Liver (tissue), 9 donors: ENCODE data around the gene PRAF2. TPM values are rescaled to one million over a fixed set of nuclear protein-coding genes. Genes with fewer than 3 reads are reported as not detected.

Experiments
- DNase-seq: peaks from one replicate; pipeline ENCODE4 v3.0.0-alpha.2; 2017; ENCODE audit warnings: low spot score
- H3K27ac ChIP-seq, 2 donors: one replicate each; pipeline ENCODE4 v1.7.0; 2013; ENCODE audit warnings: inconsistent platforms in 2 of 2, low read length in 2 of 2, control low read depth in 1 of 2, low read depth in 1 of 2, mild to moderate bottlenecking in 1 of 2
- H3K27me3 ChIP-seq, 4 donors: one replicate each; pipeline versions ENCODE4 v1.6.1 to v1.7.0; 2013; ENCODE audit warnings: low read length in 3 of 4, inconsistent platforms in 1 of 4, mild to moderate bottlenecking in 1 of 4, moderate library complexity in 1 of 4; ENCODE audit not compliant: control insufficient read depth in 4 of 4, insufficient read depth in 4 of 4
- H3K36me3 ChIP-seq, 4 donors: one replicate each; pipeline versions ENCODE4 v1.6.1 to v1.7.0; 2013; ENCODE audit warnings: low read length in 3 of 4, mild to moderate bottlenecking in 3 of 4, low read depth in 1 of 4, moderate library complexity in 1 of 4; ENCODE audit not compliant: control insufficient read depth in 4 of 4, insufficient read depth in 3 of 4
- H3K4me1 ChIP-seq, 4 donors: one replicate each; pipeline versions ENCODE4 v1.6.1 to v1.7.0; 2013; ENCODE audit warnings: low read length in 3 of 4, mild to moderate bottlenecking in 3 of 4, moderate library complexity in 1 of 4; ENCODE audit not compliant: control insufficient read depth in 4 of 4, insufficient read depth in 4 of 4
- H3K4me3 ChIP-seq, 3 donors: one replicate each; pipeline versions ENCODE4 v1.6.1 to v1.7.0; 2013; ENCODE audit warnings: low read length in 3 of 3, control low read depth in 1 of 3, low read depth in 1 of 3, mild to moderate bottlenecking in 1 of 3
- H3K9ac ChIP-seq, 2 donors: one replicate each; pipeline ENCODE4 v1.7.0; 2013; ENCODE audit warnings: low read length in 2 of 2, mild to moderate bottlenecking in 2 of 2, moderate library complexity in 2 of 2, control low read depth in 1 of 2, low read depth in 1 of 2
- H3K9me3 ChIP-seq, 4 donors: one replicate each; pipeline versions ENCODE4 v1.6.1 to v1.7.0; 2013; ENCODE audit warnings: low read length in 3 of 4; ENCODE audit not compliant: control insufficient read depth in 4 of 4
- EGR1 ChIP-seq, 2 donors: IDR thresholded peaks; 2 replicates each; pipeline ENCODE4 v1.6.1; 2016 to 2018; ENCODE audit warnings: antibody characterized with exemption in 2 of 2, low read depth in 2 of 2
- FOXA1 ChIP-seq: IDR thresholded peaks from 2 replicates; pipeline ENCODE4 v1.6.1; 2016; ENCODE audit warnings: antibody characterized with exemption
- FOXA2 ChIP-seq: IDR thresholded peaks from 2 replicates; pipeline ENCODE4 v1.6.1; 2016; ENCODE audit warnings: antibody characterized with exemption
- GABPA ChIP-seq, 2 donors: IDR thresholded peaks in 1 of 2; conservative IDR thresholded peaks in 1 of 2; 2 replicates each; pipeline ENCODE4 v1.6.1; 2016; ENCODE audit warnings: antibody characterized with exemption in 2 of 2, mild to moderate bottlenecking in 1 of 2, moderate library complexity in 1 of 2
- HNF4A ChIP-seq, 2 donors: conservative IDR thresholded peaks; 2 replicates each; pipeline ENCODE4 v1.6.1; 2016; ENCODE audit warnings: antibody characterized with exemption in 2 of 2, mild to moderate bottlenecking in 2 of 2
- HNF4G ChIP-seq: IDR thresholded peaks from 2 replicates; pipeline ENCODE4 v1.6.1; 2016; ENCODE audit warnings: antibody characterized with exemption
- JUND ChIP-seq, 2 donors: IDR thresholded peaks; 2 replicates each; pipeline ENCODE4 v1.6.1; 2016; ENCODE audit warnings: antibody characterized with exemption in 2 of 2
- NR2F2 ChIP-seq: IDR thresholded peaks from 2 replicates; pipeline ENCODE4 v1.6.1; 2016; ENCODE audit warnings: antibody characterized with exemption
- RAD21 ChIP-seq, 2 donors: IDR thresholded peaks; 2 replicates each; pipeline ENCODE4 v1.6.1; 2016; ENCODE audit warnings: antibody characterized with exemption in 2 of 2, mild to moderate bottlenecking in 2 of 2
- RXRA ChIP-seq, 2 donors: IDR thresholded peaks; 2 replicates each; pipeline ENCODE4 v1.6.1; 2017 to 2018; ENCODE audit warnings: antibody characterized with exemption in 2 of 2, mild to moderate bottlenecking in 1 of 2
- SP1 ChIP-seq: IDR thresholded peaks from 2 replicates; pipeline ENCODE4 v1.6.1; 2018; ENCODE audit warnings: antibody characterized with exemption, mild to moderate bottlenecking
- YY1 ChIP-seq: IDR thresholded peaks from 2 replicates; pipeline ENCODE4 v1.6.1; 2016; ENCODE audit warnings: antibody characterized with exemption, mild to moderate bottlenecking
- WGBS: extraction: QIAGEN DNeasy Blood & Tissue Kit; methylation state at CpG from one replicate; pipeline ENCODE4 v1.1.7; 2013; 5-methylcytosine and 5-hydroxymethylcytosine counted together
- polyA plus RNA-seq, 2 donors: library from polyadenylated mRNA; stranded (reverse) in 1 of 2; unstranded in 1 of 2; fragments of 200-250 nt in 1 of 2; fragments of >200 nt in 1 of 2; fragmentation: Nextera tagmentation in 1 of 2; extraction: Ambion mirVana in 1 of 2; gene quantifications; one replicate each; pipeline versions ENCODE4 v1.2.1 to v1.2.3, GENCODE V29; 2013 to 2015
- total RNA-seq, 2 donors: library from RNA; depleted of rRNA; stranded (reverse); fragments of >200 nt; gene quantifications; one replicate each; pipeline ENCODE4 v1.2.3, GENCODE V29; 2014
- TF ChIP-seq, protein P1 (sequence below): fragments of 150-350 bp; IDR thresholded peaks from 2 replicates; pipeline ENCODE4 v1.5.1; 2017; ENCODE audit warnings: improper control_type of control experiment, low read depth, low read length; ENCODE audit not compliant: missing input control
- TF ChIP-seq, protein P2 (sequence below): IDR thresholded peaks from 2 replicates; pipeline ENCODE4 v1.6.1; 2016; ENCODE audit warnings: antibody characterized with exemption
- TF ChIP-seq, protein P3 (sequence below): IDR thresholded peaks from 2 replicates; pipeline ENCODE4 v1.6.1; 2016; ENCODE audit warnings: antibody characterized with exemption
- TF ChIP-seq, protein P4 (sequence below): IDR thresholded peaks from 2 replicates; pipeline ENCODE4 v1.6.1; 2016; ENCODE audit warnings: antibody characterized with exemption, mild to moderate bottlenecking
- TF ChIP-seq, protein P5 (sequence below): IDR thresholded peaks from 2 replicates; pipeline ENCODE4 v1.6.1; 2016; ENCODE audit warnings: antibody characterized with exemption
- donor health status: healthy.
- donor health status: healthy.
- donor health status: healthy.
- donor health status: healthy.
- donor health status: healthy.

Gene PRAF2
- total and polyA plus RNA-seq, 4 donors, result 1.4 to 8.2 (median 3.9) TPM

DNA sequence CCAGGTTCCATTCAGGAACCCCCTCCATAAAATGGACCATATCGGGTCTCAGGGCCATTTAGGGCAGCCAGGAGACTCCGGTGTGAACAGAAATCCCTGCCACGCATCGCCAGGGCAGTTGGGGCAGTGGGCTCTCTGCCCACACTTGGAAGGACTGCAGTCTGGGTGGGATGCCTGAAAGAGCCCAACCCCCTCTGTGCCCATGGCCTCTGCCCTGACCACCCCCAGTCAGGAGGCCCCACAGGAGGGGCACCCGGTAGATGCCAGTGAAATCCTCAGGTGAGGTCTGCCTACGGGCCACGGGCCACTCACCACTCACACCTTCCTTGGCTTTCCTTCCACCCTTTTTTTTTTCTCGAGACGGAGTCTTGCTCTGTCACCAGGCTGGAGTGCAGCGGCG is 4.8 kb downstream of the PRAF2 start:
- Histone ChIP-seq H3K4me1 (peaks cover 0 to 17% (median 8%) of the 10 kb centered on the region in 4 donors), H3K27me3 (no peaks in the 10 kb centered on the region), H3K36me3 (peaks cover 0 to 11% (median 2%) of the 10 kb centered on the region in 4 donors), H3K27ac (no peak overlapping the region), H3K9me3 (no peaks in the 10 kb centered on the region), H3K9ac (no peak overlapping the region), H3K4me3 (no peak overlapping the region)
- no peak for DNase-seq
- no peak for TF ChIP-seq FOXA2
- no peak for TF ChIP-seq HNF4G
- no peak for TF ChIP-seq FOXA1
- TF ChIP-seq SP1, result no peak
- TF ChIP-seq, protein P1, sequence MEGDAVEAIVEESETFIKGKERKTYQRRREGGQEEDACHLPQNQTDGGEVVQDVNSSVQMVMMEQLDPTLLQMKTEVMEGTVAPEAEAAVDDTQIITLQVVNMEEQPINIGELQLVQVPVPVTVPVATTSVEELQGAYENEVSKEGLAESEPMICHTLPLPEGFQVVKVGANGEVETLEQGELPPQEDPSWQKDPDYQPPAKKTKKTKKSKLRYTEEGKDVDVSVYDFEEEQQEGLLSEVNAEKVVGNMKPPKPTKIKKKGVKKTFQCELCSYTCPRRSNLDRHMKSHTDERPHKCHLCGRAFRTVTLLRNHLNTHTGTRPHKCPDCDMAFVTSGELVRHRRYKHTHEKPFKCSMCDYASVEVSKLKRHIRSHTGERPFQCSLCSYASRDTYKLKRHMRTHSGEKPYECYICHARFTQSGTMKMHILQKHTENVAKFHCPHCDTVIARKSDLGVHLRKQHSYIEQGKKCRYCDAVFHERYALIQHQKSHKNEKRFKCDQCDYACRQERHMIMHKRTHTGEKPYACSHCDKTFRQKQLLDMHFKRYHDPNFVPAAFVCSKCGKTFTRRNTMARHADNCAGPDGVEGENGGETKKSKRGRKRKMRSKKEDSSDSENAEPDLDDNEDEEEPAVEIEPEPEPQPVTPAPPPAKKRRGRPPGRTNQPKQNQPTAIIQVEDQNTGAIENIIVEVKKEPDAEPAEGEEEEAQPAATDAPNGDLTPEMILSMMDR, result no peak
- no peak for TF ChIP-seq RAD21 (IDR thresholded peaks at IDR 0.05)
- TF ChIP-seq JUND (IDR thresholded peaks at IDR 0.05), result no peak
- no peak for TF ChIP-seq RXRA (IDR thresholded peaks at IDR 0.05)
- TF ChIP-seq, protein P2, sequence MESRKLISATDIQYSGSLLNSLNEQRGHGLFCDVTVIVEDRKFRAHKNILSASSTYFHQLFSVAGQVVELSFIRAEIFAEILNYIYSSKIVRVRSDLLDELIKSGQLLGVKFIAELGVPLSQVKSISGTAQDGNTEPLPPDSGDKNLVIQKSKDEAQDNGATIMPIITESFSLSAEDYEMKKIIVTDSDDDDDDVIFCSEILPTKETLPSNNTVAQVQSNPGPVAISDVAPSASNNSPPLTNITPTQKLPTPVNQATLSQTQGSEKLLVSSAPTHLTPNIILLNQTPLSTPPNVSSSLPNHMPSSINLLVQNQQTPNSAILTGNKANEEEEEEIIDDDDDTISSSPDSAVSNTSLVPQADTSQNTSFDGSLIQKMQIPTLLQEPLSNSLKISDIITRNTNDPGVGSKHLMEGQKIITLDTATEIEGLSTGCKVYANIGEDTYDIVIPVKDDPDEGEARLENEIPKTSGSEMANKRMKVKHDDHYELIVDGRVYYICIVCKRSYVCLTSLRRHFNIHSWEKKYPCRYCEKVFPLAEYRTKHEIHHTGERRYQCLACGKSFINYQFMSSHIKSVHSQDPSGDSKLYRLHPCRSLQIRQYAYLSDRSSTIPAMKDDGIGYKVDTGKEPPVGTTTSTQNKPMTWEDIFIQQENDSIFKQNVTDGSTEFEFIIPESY, result no peak
- TF ChIP-seq, protein P3, sequence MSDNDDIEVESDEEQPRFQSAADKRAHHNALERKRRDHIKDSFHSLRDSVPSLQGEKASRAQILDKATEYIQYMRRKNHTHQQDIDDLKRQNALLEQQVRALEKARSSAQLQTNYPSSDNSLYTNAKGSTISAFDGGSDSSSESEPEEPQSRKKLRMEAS, result no peak
- TF ChIP-seq, protein P4, sequence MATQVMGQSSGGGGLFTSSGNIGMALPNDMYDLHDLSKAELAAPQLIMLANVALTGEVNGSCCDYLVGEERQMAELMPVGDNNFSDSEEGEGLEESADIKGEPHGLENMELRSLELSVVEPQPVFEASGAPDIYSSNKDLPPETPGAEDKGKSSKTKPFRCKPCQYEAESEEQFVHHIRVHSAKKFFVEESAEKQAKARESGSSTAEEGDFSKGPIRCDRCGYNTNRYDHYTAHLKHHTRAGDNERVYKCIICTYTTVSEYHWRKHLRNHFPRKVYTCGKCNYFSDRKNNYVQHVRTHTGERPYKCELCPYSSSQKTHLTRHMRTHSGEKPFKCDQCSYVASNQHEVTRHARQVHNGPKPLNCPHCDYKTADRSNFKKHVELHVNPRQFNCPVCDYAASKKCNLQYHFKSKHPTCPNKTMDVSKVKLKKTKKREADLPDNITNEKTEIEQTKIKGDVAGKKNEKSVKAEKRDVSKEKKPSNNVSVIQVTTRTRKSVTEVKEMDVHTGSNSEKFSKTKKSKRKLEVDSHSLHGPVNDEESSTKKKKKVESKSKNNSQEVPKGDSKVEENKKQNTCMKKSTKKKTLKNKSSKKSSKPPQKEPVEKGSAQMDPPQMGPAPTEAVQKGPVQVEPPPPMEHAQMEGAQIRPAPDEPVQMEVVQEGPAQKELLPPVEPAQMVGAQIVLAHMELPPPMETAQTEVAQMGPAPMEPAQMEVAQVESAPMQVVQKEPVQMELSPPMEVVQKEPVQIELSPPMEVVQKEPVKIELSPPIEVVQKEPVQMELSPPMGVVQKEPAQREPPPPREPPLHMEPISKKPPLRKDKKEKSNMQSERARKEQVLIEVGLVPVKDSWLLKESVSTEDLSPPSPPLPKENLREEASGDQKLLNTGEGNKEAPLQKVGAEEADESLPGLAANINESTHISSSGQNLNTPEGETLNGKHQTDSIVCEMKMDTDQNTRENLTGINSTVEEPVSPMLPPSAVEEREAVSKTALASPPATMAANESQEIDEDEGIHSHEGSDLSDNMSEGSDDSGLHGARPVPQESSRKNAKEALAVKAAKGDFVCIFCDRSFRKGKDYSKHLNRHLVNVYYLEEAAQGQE, result no peak
- TF ChIP-seq HNF4A (conservative IDR thresholded peaks at IDR 0.05), result no peak
- TF ChIP-seq, protein P5, sequence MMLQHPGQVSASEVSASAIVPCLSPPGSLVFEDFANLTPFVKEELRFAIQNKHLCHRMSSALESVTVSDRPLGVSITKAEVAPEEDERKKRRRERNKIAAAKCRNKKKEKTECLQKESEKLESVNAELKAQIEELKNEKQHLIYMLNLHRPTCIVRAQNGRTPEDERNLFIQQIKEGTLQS, result no peak
- TF ChIP-seq GABPA (IDR thresholded peaks at IDR 0.05 in 1 of 2, conservative IDR thresholded peaks at IDR 0.05 in 1 of 2), result no peak
- no peak for TF ChIP-seq EGR1 (IDR thresholded peaks at IDR 0.05; ENCODE audit: low read depth in 2 of 2)
- no peak for TF ChIP-seq YY1
- TF ChIP-seq NR2F2, result no peak
- WGBS, result 93% methylated on average over 11 of the region's 11 CpGs
